WTC11 (cell line): ENCODE results near the gene BAZ2A. TPM values are rescaled to one million over a fixed set of nuclear protein-coding genes. Genes with fewer than 3 reads are reported as not detected.

Experiments
- ATAC-seq: fragments of 200-7000 bp; cut with Tn5 transposase; 2 replicates; pipeline ENCODE4 v1.10.0; 2021; ENCODE audit warnings: mild to moderate bottlenecking, moderate library complexity
- CTCF ChIA-PET: fragments of 300-600 bp; sonication (Branson Sonifier 250); formaldehyde crosslinking; loops from one replicate; lab custom pipeline; 2021; ENCODE audit warnings: antibody characterized with exemption; lab: Charles Lee
- POLR2A ChIA-PET: fragments of 350-600 bp; sonication (Branson Sonifier 250); formaldehyde crosslinking; loops from one replicate; lab custom pipeline; 2021; ENCODE audit warnings: antibody characterized with exemption; lab: Charles Lee
- DNase-seq: peaks from one replicate; pipeline ENCODE4 v3.0.0; 2021; ENCODE audit warnings: low spot score
- H3K27ac Mint-ChIP-seq: 2 replicates; pipeline ENCODE4 v1.8.0; 2021; ENCODE audit warnings: mixed read lengths
- H3K27me3 Mint-ChIP-seq: 2 replicates; pipeline ENCODE4 v1.8.0; 2021; ENCODE audit warnings: low read depth, mild to moderate bottlenecking, moderate library complexity, mixed read lengths
- H3K36me3 Mint-ChIP-seq: 2 replicates; pipeline ENCODE4 v1.8.0; 2021; ENCODE audit warnings: mixed read lengths
- H3K4me1 Mint-ChIP-seq: 2 replicates; pipeline ENCODE4 v1.8.0; 2022; ENCODE audit warnings: mixed read lengths
- H3K4me3 Mint-ChIP-seq: 2 replicates; pipeline ENCODE4 v1.8.0; 2021; ENCODE audit warnings: mild to moderate bottlenecking, moderate library complexity, mixed read lengths
- H3K9me3 Mint-ChIP-seq: 2 replicates; pipeline ENCODE4 v1.8.0; 2021; ENCODE audit warnings: mixed read lengths
- ATF1 ChIP-seq: sonication (generic); formaldehyde crosslinking; IDR thresholded peaks from 2 replicates; pipeline ENCODE4 v1.8.1; 2023; ENCODE audit warnings: mild to moderate bottlenecking, moderate library complexity, missing genetic modification reagents
- ATF3 ChIP-seq: sonication (generic); formaldehyde crosslinking; conservative IDR thresholded peaks from 2 replicates; pipeline ENCODE4 v1.8.1; 2022; ENCODE audit warnings: mild to moderate bottlenecking, missing genetic modification reagents
- CREB1 ChIP-seq: sonication (generic); formaldehyde crosslinking; IDR thresholded peaks from 2 replicates; pipeline ENCODE4 v1.8.0; 2023; ENCODE audit warnings: mild to moderate bottlenecking, missing genetic modification reagents
- CREM ChIP-seq: sonication (generic); formaldehyde crosslinking; IDR thresholded peaks from 2 replicates; pipeline ENCODE4 v1.8.1; 2022; ENCODE audit warnings: mild to moderate bottlenecking, missing genetic modification reagents, moderate library complexity
- EMX1 ChIP-seq: fragments of 250-450 bp; sonication (Bioruptor Pico); IDR thresholded peaks from 2 replicates; pipeline ENCODE4 v1.8.0; 2021; ENCODE audit warnings: mild to moderate bottlenecking
- IRF2 ChIP-seq: sonication (generic); formaldehyde crosslinking; IDR thresholded peaks from 2 replicates; pipeline ENCODE4 v1.8.0; 2022; ENCODE audit warnings: low read depth, missing genetic modification reagents, borderline replicate concordance
- NFATC4 ChIP-seq: fragments of 250-450 bp; sonication (Bioruptor Pico); IDR thresholded peaks from 2 replicates; pipeline ENCODE4 v1.9.0; 2021; ENCODE audit warnings: mild to moderate bottlenecking
- NR2C2 ChIP-seq: sonication (generic); formaldehyde crosslinking; IDR thresholded peaks from 2 replicates; pipeline ENCODE4 v1.8.0; 2022; ENCODE audit warnings: mild to moderate bottlenecking, missing genetic modification reagents
- PRRX2 ChIP-seq: fragments of 250-450 bp; sonication (Bioruptor Pico); IDR thresholded peaks from 2 replicates; pipeline ENCODE4 v1.8.0; 2021; ENCODE audit warnings: mild to moderate bottlenecking
- SOX15 ChIP-seq: fragments of 250-450 bp; sonication (Bioruptor Pico); IDR thresholded peaks from 2 replicates; pipeline ENCODE4 v1.9.0; 2021; ENCODE audit warnings: mild to moderate bottlenecking
- STAT6 ChIP-seq: sonication (generic); formaldehyde crosslinking; conservative IDR thresholded peaks from 2 replicates; pipeline ENCODE4 v1.8.1; 2023; ENCODE audit warnings: mild to moderate bottlenecking, low read depth, missing genetic modification reagents, moderate library complexity
- USF1 ChIP-seq: sonication (generic); formaldehyde crosslinking; IDR thresholded peaks from 2 replicates; pipeline ENCODE4 v1.8.0; 2022; ENCODE audit warnings: mild to moderate bottlenecking, missing genetic modification reagents
- ZSCAN18 ChIP-seq: fragments of 250-450 bp; sonication (Bioruptor Pico); IDR thresholded peaks from 2 replicates; pipeline ENCODE4 v2.1.2; 2022; ENCODE audit warnings: mild to moderate bottlenecking, moderate library complexity
- total RNA-seq: library from RNA; stranded (reverse); gene quantifications from 3 replicates; pipeline ENCODE4 v1.2.3, GENCODE V29; 2021
- TF ChIP-seq, protein P1 (sequence below): fragments of 250-450 bp; sonication (Bioruptor Pico); IDR thresholded peaks from 2 replicates; pipeline ENCODE4 v1.9.0; 2021; ENCODE audit warnings: mild to moderate bottlenecking, borderline replicate concordance
- TF ChIP-seq, protein P2 (sequence below): fragments of 200-600 bp; IDR thresholded peaks from 2 replicates; pipeline ENCODE4 v1.8.0; 2022; ENCODE audit warnings: antibody characterized with exemption

The BAZ2A gene
- total RNA-seq, 1 experiment from 2014 or later = 114 TPM

- Mint-ChIP-seq H3K27ac (no peak overlapping the region), H3K36me3 (peaks cover 32% of the 10 kb centered on the region), H3K9me3 (no peaks in the 10 kb centered on the region), H3K27me3 (no peaks in the 10 kb centered on the region), H3K4me1 (no peaks in the 10 kb centered on the region), H3K4me3 (no peak overlapping the region)
- POLR2A ChIA-PET = interaction anchor here (0.7 to 1.1 kb wide), 4 partner anchors 15 to 65 kb away, joined by 3 to 9 read pairs (median 5); no protein-coding TSS in a partner anchor
- peak; percentile 50; the same call in 1 of the 2 replicates for TF ChIP-seq EMX1
- no peak for TF ChIP-seq ZSCAN18 (CRISPR knock-in tag)
- no peak for TF ChIP-seq NR2C2 (CRISPR knock-in tag)
- TF ChIP-seq USF1 (CRISPR knock-in tag) = no peak
- no peak for TF ChIP-seq ATF3 (CRISPR knock-in tag)
- TF ChIP-seq NFATC4 (CRISPR knock-in tag) = 0 out of 2 replicates have a peak, but pooled peaks have one; percentile 15
- no peak for TF ChIP-seq CREM
- no peak for TF ChIP-seq ATF1 (CRISPR knock-in tag)
- TF ChIP-seq, protein P1, sequence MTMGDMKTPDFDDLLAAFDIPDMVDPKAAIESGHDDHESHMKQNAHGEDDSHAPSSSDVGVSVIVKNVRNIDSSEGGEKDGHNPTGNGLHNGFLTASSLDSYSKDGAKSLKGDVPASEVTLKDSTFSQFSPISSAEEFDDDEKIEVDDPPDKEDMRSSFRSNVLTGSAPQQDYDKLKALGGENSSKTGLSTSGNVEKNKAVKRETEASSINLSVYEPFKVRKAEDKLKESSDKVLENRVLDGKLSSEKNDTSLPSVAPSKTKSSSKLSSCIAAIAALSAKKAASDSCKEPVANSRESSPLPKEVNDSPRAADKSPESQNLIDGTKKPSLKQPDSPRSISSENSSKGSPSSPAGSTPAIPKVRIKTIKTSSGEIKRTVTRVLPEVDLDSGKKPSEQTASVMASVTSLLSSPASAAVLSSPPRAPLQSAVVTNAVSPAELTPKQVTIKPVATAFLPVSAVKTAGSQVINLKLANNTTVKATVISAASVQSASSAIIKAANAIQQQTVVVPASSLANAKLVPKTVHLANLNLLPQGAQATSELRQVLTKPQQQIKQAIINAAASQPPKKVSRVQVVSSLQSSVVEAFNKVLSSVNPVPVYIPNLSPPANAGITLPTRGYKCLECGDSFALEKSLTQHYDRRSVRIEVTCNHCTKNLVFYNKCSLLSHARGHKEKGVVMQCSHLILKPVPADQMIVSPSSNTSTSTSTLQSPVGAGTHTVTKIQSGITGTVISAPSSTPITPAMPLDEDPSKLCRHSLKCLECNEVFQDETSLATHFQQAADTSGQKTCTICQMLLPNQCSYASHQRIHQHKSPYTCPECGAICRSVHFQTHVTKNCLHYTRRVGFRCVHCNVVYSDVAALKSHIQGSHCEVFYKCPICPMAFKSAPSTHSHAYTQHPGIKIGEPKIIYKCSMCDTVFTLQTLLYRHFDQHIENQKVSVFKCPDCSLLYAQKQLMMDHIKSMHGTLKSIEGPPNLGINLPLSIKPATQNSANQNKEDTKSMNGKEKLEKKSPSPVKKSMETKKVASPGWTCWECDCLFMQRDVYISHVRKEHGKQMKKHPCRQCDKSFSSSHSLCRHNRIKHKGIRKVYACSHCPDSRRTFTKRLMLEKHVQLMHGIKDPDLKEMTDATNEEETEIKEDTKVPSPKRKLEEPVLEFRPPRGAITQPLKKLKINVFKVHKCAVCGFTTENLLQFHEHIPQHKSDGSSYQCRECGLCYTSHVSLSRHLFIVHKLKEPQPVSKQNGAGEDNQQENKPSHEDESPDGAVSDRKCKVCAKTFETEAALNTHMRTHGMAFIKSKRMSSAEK (CRISPR knock-in tag) = peak; percentile 25; the same call in 1 of the 2 replicates
- no peak for TF ChIP-seq STAT6 (CRISPR knock-in tag)
- TF ChIP-seq PRRX2 (CRISPR knock-in tag) = no peak; the same call in 1 of the 2 replicates
- no peak for TF ChIP-seq CREB1 (CRISPR knock-in tag)
- TF ChIP-seq, protein P2, sequence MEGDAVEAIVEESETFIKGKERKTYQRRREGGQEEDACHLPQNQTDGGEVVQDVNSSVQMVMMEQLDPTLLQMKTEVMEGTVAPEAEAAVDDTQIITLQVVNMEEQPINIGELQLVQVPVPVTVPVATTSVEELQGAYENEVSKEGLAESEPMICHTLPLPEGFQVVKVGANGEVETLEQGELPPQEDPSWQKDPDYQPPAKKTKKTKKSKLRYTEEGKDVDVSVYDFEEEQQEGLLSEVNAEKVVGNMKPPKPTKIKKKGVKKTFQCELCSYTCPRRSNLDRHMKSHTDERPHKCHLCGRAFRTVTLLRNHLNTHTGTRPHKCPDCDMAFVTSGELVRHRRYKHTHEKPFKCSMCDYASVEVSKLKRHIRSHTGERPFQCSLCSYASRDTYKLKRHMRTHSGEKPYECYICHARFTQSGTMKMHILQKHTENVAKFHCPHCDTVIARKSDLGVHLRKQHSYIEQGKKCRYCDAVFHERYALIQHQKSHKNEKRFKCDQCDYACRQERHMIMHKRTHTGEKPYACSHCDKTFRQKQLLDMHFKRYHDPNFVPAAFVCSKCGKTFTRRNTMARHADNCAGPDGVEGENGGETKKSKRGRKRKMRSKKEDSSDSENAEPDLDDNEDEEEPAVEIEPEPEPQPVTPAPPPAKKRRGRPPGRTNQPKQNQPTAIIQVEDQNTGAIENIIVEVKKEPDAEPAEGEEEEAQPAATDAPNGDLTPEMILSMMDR = no peak
- TF ChIP-seq IRF2 = no peak
- no peak for TF ChIP-seq SOX15 (CRISPR knock-in tag)
- DNase-seq = no peak
- CTCF ChIA-PET = interaction anchor here (0.7 to 2.5 kb wide), 2 partner anchors 8 to 26 kb away, joined by 3 to 12 read pairs; no protein-coding TSS in a partner anchor
- no peak for ATAC-seq
Measured at GRCh38 chr12:56661979-56662638, 32.0 kb upstream of the BAZ2A start.
